HG03457 (cell line): Measurements from ENCODE around the gene PIANP.
"Not testable (repeated sequence)": the region's sequence is repeated elsewhere in the genome, so short reads cannot be mapped to it uniquely, and the experiment has no call there.

Source experiments
- ATAC-seq: cut with Tn5 transposase; IDR thresholded peaks from one replicate; pipeline ENCODE4 v1.9.1; 2021; ENCODE audit warnings: moderate number of reproducible peaks; ENCODE audit not compliant: unreplicated experiment

PIANP gene

DNA sequence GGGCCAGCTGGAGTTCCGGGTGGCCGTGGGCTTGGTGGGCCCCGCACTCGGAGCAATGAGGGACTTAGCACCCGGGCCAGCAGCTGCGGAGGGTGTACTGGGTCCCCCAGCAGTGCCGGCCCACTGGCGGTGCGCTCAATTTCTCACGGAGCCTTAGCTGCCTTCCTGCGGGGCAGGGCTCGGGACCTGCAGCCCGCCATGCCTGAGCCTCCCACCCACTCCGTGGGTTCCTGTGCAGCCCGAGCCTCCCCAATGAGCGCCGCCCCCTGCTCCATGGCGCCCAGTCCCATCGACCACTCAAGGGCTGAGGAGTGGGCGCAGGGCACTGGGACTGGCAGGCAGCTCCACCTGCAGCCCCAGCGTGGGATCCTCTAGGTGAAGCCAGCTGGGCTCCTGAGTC lies 7.7 kb upstream of the PIANP start:
- ATAC-seq = not testable (repeated sequence)

DNA sequence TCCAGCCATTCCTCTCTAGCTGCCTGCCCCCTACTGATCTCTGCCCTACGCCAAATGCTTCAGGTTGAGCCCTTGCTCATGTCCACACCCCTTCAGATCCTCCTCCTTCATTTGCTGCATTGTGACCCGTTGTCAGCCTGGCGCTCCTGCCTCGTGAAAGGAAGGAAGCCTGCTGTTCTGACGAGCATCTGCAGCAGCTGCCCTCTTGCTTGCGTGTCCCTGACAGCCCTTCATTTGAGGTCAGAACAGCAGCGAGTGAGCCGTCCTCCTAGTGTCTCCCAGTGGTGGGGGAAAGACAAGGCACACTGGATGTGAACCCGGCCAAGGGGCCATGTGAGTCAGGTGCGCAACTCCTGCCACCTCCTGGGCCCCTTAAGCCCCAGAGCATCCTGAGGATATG lies 3.0 kb upstream of the PIANP start:
- ATAC-seq = no peak

DNA sequence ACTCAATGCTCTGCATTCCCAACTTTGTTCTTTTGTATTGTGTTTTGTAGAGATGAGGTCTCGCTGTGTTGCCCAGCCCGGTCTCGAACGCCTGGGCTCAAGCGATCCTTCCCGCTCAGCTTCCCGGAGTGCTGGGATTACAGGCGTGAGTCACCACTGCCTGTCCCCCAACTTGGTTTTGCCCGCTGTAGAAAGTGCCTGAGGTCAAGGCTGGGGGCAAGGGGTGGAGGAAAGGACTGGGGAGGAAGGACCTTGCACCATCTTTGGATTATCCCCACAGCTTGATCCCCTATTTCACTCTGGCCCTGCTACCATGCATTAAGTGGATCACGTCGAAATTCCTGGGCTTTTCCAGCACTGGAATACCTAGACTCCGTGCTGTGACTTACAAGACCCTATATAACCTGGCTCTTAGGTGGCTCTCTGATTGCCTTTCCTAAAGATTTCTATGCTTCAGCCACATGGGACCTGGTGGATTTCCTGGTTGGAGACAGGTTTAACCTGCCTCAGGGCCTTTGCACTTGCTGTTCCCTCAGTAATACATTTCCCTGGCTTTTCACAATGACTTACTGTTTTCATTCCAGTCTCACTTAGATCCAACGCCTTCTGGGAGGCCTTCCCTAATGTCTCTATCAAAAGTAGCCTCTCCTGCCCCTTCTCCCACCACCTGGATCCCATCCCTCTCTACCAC lies 608 bp upstream of the PIANP start:
- no peak for ATAC-seq

DNA sequence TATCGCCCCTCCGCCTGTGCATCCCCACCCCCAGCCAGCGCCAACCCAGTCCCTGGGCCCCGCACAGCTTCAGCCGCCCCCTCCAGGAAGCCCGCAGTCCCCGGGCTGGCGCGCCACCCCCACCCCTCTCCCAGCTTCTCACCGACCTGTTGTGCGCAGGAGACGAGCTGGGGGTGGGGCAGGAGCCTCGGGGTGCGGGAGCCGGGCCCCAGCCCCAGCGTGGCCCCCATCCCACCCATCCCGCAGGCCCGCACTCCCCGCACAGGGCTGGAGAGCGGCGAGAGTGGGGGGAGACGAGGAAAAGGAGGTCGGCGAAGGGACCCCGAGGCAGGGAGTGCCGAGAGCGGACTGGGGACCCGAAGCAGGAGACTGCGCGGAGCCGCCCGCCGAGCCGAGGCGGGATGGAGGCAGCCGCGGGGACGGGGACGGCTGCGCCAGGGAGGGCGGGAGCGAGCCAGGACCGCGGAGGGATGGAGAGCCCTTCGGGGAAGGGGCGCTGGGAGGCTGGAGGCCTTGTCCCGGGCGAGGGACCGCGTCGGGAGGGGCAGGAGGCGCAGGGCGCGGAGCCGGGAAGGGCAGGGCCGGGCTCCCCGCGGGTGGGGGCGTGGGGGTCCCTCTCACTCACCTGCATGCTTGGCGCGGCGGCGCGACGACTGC lies 498 bp downstream of the PIANP start:
- ATAC-seq = no peak

DNA sequence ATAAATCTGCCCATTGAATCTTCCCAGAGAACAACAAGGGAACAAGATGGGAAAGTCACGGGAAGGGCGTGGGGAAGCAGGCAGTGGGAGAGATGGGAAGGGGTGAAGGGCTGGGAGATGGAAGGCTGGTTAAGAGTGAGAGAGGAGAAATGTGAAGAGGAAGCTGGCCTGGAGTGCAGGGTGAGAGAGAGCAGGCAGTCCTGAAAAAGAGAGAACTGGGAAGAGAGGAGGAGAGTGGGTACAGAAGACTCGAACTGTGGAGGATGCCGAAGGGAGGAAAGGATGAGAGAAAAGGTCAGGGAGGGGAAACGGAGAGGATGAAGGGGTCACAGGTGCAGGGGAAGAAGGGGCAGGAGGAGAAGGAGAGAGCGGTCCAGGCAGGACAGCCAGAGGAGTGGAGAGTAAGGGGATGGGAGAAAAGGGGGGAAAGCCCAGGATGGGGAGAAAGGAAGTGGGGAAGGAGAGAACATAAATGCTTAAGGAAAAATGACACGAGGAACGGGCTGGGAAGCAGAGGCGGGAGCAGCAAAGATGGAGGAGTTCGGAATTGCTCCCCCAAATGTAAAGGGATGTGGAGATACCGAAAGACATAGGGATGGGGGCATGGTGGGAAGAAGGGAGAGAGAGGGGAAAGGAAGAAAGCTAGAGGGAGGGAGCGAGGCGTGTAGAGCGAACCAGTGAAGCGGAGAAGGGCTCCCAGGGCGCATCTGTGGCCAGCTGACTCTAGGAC lies 1.2 kb downstream of the PIANP start:
- no peak for ATAC-seq

DNA sequence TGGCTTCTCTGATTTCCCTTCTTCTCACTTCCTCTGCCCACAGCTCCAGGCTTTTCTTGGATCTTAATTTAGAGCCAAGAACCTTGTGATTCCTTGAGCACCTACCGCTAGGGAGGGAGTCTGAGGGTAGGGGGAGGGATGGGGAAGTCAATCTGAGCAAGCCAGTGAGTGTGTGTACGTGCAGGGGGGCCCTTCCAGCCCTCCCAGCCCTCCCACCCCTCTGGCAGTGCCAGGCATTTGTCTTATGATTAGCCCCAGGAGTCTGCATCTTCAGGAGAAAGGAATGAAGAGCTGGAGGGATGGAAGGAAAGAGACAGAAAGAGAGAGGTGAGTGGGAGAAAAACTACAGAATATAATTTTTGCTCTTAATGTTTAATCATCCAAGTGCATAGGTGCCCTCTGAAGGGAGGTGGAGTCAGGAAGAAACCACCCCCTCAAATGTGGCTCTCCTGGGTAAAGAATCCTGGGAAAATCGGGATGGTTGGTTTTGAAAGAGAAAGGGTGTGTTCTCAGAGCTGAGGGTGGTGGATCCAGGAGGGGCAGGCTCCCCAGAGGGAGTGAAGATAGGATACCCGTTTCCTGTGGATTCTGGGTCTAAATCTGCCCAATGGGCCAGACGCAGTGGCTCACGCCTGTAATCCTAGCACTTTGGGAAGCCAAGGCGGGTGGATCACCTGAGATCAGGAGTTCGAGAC lies 2.1 kb downstream of the PIANP start:
- no peak for ATAC-seq

DNA sequence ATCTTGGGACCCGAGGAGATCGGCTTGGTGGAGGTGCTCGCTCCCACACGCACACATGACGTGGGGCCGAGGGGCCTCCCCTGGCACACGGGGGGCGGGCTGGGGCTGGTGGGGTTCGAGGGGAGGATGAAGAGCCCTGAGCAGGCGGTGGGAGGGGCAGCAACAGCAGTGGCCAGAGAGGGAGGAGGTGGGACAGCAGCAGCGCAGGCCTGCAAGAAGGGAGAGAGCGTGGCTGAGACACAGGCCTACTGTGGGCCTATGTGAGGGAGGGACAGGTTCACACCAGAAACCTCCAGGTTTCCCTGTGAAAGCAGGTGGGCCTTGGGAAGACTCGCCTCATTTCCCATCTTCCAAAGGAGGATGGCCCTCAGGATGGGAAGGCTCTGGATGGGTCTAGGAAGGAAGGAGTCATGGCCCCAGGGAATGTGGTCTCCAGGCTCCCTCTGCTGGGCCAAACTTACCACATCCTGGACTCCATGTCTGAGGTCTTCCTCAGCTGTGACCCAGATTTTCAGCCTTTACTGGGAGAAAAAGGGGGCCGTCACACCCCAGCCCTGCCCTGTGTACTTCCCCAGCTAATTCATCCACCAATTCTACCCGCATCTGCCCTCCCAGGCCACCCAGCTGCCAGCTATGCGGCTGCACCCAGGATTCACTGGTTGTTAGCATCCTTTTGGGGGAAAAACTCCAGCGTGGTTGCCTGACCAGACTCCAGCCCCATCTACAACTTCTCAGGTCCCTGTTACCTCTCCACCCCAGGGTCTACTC lies 2.8 kb downstream of the PIANP start:
- ATAC-seq = no peak

DNA sequence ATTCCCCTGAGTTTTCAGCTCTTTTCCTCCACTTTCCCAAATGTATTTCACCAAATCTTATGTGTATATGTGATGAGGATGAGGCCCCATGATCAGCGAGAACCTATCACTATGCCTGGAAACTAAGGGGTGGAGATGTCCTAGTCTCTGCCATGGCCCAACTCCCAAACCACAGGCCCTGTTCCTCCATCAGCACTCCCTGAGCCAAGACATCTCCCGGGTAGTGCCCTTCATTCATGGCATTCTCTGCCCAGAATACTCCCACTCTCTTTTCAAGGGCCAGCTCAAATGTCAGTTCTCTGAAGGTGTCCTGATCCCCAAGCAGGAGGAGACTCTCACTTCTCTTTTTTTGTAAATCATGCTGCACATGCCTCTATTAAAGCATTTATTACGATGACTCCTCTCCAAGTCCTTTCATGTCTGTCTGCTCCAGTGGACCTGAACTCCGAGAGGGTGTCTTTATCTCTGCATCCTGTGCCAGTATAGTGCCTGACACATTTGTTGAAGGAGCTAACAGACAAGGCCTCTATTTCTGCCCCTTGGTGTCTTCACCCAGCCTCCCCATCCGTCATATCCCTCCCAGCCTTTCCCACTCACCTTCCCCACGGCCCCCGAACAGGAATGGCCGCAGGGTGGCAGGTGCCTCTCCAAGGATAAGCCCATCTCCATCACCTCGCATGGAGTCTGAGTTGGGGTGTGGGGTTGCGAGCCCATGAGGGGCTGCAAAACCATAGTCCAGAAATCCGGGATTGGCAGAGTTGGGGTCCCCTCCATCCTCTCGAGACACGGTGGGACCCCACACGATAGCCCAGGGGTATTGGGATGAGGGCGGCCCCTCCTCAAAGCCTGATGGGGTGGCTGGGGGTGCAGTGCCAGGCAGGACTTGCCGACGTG lies 3.7 kb downstream of the PIANP start:
- no peak for ATAC-seq

DNA sequence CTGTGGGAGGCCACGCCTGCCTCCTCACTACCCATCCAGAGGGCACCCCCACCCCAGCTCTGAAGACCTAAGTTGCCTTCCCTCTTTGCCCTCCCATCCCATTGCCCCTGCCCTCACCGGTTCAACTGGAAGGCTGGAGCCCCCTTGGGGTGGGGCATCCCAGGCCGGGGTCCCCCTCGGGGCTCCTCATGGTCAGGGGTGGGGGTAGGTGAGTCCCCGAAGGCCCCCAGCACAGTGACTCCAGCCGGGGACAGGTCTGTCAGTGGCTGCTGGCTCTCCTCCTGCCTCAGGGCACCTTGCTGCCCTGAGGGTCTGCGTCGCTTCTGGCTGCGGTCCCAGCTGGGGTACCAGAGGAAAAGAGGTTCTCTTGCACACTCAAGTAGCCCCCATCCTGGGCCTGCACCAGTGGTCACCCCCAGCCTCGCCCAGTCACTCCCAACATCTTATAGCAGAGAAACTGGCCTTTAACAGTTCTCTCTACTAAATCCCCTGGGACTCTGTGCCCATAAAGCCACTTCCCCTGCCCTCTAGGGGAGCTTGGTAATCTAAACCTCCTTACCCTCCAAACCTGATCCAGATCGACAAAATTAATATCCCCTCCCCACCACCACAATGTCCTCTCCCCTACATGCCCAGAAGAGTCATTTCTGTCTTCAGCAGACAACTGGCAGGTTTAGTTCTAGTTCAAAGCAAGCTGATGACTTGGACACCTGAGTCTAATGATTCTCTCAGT lies 5.1 kb downstream of the PIANP start:
- ATAC-seq = no peak

DNA sequence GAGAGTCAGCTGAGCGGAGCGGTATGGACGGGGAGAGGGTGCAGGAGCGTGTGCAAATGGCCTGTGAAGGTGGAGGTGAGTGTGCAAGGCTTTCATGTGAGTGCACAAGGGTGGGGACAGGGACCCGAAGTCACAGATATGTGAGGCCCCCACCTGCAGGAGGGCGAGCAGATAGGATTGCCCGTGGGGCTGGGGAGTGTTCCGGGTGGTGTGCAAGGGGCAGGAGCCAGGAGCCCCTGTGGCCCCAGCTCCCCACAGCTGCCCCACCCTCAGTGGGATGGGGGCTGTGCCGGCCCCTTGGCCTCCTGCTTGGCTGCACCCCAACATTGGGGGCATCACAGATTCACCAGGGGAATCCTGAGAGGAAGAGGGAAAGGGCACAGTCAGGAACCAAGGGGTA lies 5.9 kb downstream of the PIANP start:
- no peak for ATAC-seq

DNA sequence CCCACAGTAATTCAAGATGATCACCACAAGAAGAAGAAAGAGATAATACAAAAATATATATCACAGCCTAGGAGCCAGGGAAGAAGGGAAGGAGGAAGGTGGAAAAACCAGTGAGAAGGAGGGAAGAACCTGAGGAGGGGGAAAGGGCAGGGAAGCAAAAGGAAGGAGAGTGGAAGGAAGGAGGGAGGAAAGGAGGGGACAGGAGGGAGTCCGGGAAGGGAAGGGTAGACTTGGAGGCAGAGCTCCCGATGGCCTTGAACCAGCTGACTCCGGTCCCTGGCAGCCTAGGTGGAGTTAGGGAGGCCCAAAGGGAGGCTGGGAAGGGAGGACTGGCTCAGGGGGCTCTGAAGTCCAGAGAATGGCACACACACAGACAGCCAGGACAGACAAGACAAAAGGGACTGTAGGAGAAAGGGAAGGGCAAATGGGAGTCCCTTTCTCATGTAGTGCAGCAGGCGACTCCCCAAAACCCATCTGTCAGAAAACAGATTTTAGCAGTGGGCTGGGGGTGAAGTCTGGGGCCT lies 6.7 kb downstream of the PIANP start:
- ATAC-seq = no peak

DNA sequence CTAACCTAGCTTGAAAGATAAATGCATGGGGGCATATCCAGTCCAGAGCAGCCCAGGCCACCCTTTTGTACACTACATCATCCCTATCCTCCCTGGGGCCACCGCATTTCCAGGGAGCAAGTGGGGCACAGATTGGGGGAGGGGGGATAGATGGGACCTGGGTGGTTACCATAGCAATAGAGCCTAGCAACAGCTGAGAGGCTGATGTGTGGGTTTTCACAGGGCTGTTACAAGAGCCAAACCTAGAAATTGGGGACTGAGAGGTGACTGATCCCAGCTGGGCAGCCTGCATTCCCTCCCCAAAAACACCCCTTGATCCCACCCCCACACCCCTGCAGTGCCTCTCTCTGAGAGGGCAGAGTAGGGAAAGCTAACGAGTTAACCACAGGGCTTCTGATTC lies 7.7 kb downstream of the PIANP start:
- ATAC-seq = no peak

DNA sequence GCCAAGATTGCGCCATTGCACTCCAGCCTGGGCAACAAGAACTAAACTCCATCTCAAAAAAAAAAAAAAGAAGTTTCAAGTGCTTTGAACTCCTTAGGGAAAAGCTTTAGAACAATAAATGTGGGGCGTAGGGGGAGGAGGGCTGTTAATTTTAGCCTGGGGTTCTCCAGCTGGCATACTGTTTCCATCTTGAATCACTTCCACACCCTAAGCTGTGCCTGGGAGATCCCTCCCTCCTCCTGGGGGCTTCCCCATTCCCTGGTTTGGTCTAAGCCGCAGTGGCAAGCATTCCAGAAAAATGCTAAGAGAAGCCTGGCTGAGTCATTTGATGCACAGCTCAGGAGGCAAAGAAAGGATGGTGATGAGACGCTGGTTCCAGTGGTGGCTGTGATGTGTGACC lies 9.1 kb downstream of the PIANP start:
- ATAC-seq = no peak

DNA sequence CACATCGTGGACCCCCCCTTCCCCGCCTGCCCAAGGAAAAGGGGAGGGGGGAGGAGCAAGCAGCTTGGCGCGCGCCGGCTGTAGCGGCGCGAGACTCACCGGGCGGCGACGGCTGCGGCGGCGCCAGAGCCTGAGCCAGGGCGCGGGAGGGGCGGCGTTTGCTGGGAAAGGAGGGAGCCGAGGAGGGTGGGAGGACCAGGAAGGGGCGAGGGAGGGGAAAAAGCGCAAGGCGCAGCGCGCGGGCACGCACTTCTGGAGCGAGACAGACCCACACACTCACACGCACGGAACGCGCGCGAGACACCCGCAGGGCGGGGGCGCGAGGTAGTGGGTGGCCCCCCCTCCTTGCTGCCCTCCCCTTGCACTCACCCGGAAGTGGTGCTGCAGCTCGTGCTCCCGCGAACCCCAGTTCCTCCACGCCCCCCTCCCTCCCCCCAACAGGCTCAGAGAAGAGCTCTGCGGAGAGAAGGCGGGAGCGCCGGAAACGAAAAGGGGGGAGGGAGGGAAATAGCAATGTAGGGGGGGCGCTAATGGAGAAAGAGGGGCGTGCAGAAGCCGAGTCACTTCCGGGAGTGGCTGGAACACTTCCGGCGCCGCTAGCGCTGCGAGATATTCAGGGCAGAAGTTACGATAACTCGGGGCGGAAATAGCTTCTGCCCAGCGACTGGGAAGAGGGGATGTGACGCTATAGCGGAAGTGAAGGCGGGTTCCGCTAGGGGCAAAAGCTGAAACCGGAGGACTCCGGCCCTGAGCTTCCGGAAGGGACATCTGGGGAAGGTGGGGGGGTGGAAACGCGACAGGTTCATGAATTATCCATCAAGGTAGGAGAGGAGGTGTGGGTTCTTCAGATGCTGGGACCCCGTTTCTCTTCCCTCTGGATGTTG lies 11.4 kb downstream of the PIANP start, which contains the start of gene ZNF384:
TSS of gene ZNF384 (minus strand) at position 377 of the 884 bp plus-strand sequence. CDS start 9,855 bp downstream, outside the sequence.
- peak; percentile 70 for ATAC-seq

DNA sequence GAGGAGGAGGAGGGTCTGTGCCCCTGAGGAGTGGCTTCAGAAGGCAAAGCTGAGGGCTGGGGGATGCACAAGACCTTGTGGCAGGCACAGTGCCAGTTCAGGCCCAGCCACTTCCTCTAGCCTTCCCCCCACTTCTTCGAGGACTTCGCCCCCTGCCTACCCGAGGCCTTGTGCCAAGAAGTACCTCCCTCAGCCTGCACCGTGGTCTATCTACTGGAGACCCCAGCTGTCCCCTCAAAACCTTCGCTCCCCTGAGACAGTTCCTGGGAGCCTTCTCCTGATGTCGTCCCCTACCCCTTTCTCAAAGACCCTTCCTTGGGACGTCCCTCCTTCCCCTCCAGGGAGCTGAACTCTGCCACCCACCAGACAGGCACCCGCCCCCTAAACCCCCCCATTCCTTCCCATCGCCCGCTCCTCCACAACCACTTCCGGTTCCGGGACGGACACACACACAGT lies 12.0 kb downstream of the PIANP start:
- ATAC-seq = peak; percentile 1

DNA sequence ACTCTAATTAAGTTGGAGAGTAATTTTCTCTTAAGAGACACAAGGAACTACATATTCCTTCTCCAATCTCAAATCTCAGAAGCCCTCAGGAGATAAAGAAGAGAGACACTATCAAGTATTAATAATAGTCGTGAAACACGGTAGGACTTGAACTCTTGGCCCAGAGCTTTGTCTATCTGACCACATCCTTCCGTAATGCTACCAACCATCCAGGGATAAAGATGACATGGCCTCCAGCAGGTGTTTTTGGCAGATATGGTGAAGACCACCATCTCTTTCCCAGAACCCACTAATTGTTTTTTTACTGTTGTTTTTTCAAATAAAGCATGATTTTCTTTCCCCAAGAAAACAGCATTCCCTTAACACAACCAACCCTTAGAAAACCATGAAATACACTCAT lies 14.8 kb downstream of the PIANP start:
- ATAC-seq = no peak

DNA sequence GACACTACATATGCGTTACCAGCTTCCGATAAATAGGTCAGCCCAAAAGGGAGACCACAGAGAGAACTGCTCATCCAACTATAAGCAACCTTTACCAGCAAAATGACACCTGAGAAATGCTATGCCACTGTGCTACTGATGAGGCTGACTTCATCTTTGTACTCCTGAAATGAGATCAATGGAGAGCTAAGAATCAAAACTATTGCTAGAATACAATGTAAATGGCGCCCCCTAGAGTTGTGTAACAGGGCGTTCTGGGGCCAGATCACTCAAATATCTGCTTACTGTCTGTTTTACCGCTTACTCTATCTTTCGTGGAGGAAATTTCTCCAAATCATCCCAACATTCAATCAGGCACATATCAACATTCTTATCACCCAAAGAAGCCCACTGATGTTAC lies 16.0 kb downstream of the PIANP start:
- no peak for ATAC-seq

DNA sequence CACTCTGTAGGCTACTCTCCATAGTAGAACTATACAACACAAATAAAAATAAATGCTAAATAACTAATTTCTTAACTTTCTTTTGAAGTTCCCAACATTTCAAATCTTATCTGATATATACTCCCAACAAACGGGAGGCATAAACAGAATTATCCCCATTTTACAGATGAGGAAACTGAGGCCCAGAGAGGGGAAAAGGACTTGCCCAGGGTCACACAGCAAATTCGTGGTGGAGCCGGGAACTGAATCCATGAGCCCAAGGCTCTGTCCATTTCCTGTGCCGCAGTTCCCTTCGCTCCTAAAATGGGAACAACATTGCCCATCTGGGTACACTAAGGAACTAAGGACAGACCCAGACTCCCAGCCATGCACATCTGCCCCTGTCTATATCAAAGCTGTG lies 23.7 kb downstream of the PIANP start:
- ATAC-seq = no peak
